Measurements from ENCODE around the gene EIF4G3. TPM values are rescaled to one million over a fixed set of nuclear protein-coding genes. Genes with fewer than 3 reads are reported as not detected.
A peak's percentile ranks its signal among the peaks of the same experiment; 100 is the strongest.

Gene EIF4G3
- total and polyA plus RNA-seq, 9 of the 15 experiments (the other 6 are each of a cell fraction or from before 2014, with no cell fraction given), result 6.7 to 40.5 (median 32.1) TPM

- TF ChIP-seq ZNF134 (CRISPR knock-in tag; conservative IDR thresholded peaks at IDR 0.05) (no peak), POLR3A (IDR thresholded peaks at IDR 0.05; ENCODE audit: borderline replicate concordance, extremely low read depth, insufficient read depth, insufficient read length) (no peak), PTTG1 (tag; IDR thresholded peaks at IDR 0.05; ENCODE audit: low read depth) (no peak), PREB (CRISPR knock-in tag; IDR thresholded peaks at IDR 0.05) (no peak), RNF2 (IDR thresholded peaks at IDR 0.05) (no peak), TCF7L2 (IDR thresholded peaks at IDR 0.05; ENCODE audit: low read depth, low read length) (no peak), DNMT1 (IDR thresholded peaks at IDR 0.05) (no peak), JUND (IDR thresholded peaks at IDR 0.05; ENCODE audit: borderline replicate concordance, low read depth, low read length) (no peak), JUND (tag; IDR thresholded peaks at IDR 0.05; ENCODE audit: borderline replicate concordance, low read depth, low read length) (no peak), SETDB1 (IDR thresholded peaks at IDR 0.05; ENCODE audit: low read length) (no peak), HDAC6 (IDR thresholded peaks at IDR 0.05; ENCODE audit: low read depth, low read length) (no peak), SLC30A9 (CRISPR knock-in tag; IDR thresholded peaks at IDR 0.05) (no peak), MAFG (tag; conservative IDR thresholded peaks at IDR 0.05) (peak; percentile 54; the same call in 1 of the 2 replicates)
- TF ChIP-seq, protein P1, sequence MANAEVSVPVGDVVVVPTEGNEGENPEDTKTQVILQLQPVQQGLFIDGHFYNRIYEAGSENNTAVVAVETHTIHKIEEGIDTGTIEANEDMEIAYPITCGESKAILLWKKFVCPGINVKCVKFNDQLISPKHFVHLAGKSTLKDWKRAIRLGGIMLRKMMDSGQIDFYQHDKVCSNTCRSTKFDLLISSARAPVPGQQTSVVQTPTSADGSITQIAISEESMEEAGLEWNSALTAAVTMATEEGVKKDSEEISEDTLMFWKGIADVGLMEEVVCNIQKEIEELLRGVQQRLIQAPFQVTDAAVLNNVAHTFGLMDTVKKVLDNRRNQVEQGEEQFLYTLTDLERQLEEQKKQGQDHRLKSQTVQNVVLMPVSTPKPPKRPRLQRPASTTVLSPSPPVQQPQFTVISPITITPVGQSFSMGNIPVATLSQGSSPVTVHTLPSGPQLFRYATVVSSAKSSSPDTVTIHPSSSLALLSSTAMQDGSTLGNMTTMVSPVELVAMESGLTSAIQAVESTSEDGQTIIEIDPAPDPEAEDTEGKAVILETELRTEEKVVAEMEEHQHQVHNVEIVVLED (CRISPR knock-in tag; IDR thresholded peaks at IDR 0.05), result no peak
- TF ChIP-seq, protein P2, sequence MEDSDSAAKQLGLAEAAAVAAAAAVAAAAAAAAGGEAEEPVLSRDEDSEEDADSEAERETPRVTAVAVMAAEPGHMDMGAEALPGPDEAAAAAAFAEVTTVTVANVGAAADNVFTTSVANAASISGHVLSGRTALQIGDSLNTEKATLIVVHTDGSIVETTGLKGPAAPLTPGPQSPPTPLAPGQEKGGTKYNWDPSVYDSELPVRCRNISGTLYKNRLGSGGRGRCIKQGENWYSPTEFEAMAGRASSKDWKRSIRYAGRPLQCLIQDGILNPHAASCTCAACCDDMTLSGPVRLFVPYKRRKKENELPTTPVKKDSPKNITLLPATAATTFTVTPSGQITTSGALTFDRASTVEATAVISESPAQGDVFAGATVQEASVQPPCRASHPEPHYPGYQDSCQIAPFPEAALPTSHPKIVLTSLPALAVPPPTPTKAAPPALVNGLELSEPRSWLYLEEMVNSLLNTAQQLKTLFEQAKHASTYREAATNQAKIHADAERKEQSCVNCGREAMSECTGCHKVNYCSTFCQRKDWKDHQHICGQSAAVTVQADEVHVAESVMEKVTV (CRISPR knock-in tag; IDR thresholded peaks at IDR 0.05), result no peak
Measured at GRCh38 chr1:20931930-20932436, 244.7 kb downstream of the EIF4G3 start (continued).

Data from K562 (cell line).